ENCODE data around the gene TMCC2.

- TF ChIP-seq CTCF (conservative IDR thresholded peaks at IDR 0.05; ENCODE audit: low read depth, low read length) (no peak), EZH2 (IDR thresholded peaks at IDR 0.05; ENCODE audit: borderline replicate concordance, low read depth, low read length, poor library complexity, severe bottlenecking) (no peak)
Observed at GRCh38 chr1:205261946-205262691, 34.4 kb downstream of the TMCC2 start.

All from A673 (cell line).